ENCODE results near the gene HOXB6.

Gene HOXB6

GRCh38 chr17:48605991-48606891 lies 1.5 kb upstream of the HOXB6 start:
- H3K4me1 ChIP-seq (ENCODE audit: control insufficient read depth, insufficient read depth, low read length) = peaks cover 29% of the 10 kb centered on the region
- CTCF ChIA-PET = interaction anchor here (0.6 to 2.0 kb wide), 2 partner anchors 270 to 280 kb away, joined by 3 to 4 read pairs; no protein-coding TSS in a partner anchor
- TF ChIP-seq BCL6B (tag by site-specific recombination; IDR thresholded peaks at IDR 0.05) (no peak), ZNF157 (tag by site-specific recombination; IDR thresholded peaks at IDR 0.05) (no peak), ZNF596 (tag by site-specific recombination; IDR thresholded peaks at IDR 0.05) (peak; percentile 57; the same call in 1 of the 2 replicates), ATF2 (tag by site-specific recombination; IDR thresholded peaks at IDR 0.05; ENCODE audit: low read depth) (no peak), ZNF266 (tag by site-specific recombination; IDR thresholded peaks at IDR 0.05; ENCODE audit: low read depth) (no peak), ZNF626 (tag by site-specific recombination; IDR thresholded peaks at IDR 0.05) (no peak), ZBTB8A (tag by site-specific recombination; IDR thresholded peaks at IDR 0.05) (0 out of 2 replicates have a peak, but pooled peaks have one; percentile 18), REST (tag by site-specific recombination; IDR thresholded peaks at IDR 0.05) (no peak), ZSCAN4 (tag by site-specific recombination; IDR thresholded peaks at IDR 0.05) (no peak), PRDM10 (tag by site-specific recombination; IDR thresholded peaks at IDR 0.05) (no peak), ZNF341 (tag by site-specific recombination; IDR thresholded peaks at IDR 0.05; ENCODE audit: low read depth) (no peak), ZNF23 (tag by site-specific recombination; IDR thresholded peaks at IDR 0.05; ENCODE audit: borderline replicate concordance) (no peak), ZNF18 (tag by site-specific recombination; IDR thresholded peaks at IDR 0.05) (peak; percentile 87), ZNF600 (tag by site-specific recombination; IDR thresholded peaks at IDR 0.05) (peak; percentile 50; the same call in 1 of the 2 replicates)
- no peak overlapping the region for H3K4me3 ChIP-seq (ENCODE audit: low read depth, low read length)
- H3K36me3 ChIP-seq (ENCODE audit: control insufficient read depth in 2 of 2, insufficient read depth in 1 of 2, low read length in 2 of 2) = peaks cover 7 to 15% of the 10 kb centered on the region in 2 experiments
- H3K9me3 ChIP-seq (ENCODE audit: control insufficient read depth, insufficient read depth, low read depth, low read length) = no peaks in the 10 kb centered on the region
- POLR2A ChIA-PET = no interaction called here
- H3K27ac ChIP-seq (ENCODE audit: extremely low read depth, low read depth, low read length) = peak overlapping the region; percentile 86; the same call in 1 of the 2 replicates
